Pulmonary artery endothelial cell (primary cell): Measurements from ENCODE around the gene KCNA1. TPM values are rescaled to one million over a fixed set of nuclear protein-coding genes. Genes with fewer than 3 reads are reported as not detected.

Experiments used
- DNase-seq: peaks from one replicate; pipeline ENCODE4 v3.0.0-alpha.2; 2011; ENCODE audit warnings: low read depth, low spot score
- total RNA-seq: library from RNA; depleted of rRNA; stranded (reverse); fragments of >200 nt; gene quantifications from 2 replicates; pipeline ENCODE4 v1.2.3, GENCODE V29; 2014

The KCNA1 gene
- total RNA-seq, 1 donor from 2014 or later = not detected

GRCh38 chr12:4910502-4911315 is 1.0 kb downstream of the KCNA1 start:
- DNase-seq = no peak

GRCh38 chr12:4911316-4911994 is 1.8 kb downstream of the KCNA1 start:
- DNase-seq = no peak

GRCh38 chr12:4914720-4915119 is 5.0 kb downstream of the KCNA1 start:
- DNase-seq = no peak

- no peak for DNase-seq
Measured at GRCh38 chr12:4915752-4916151, 6.0 kb downstream of the KCNA1 start.

- DNase-seq = no peak
Measured at GRCh38 chr12:4918950-4919660, 9.4 kb downstream of the KCNA1 start.

GRCh38 chr12:4932576-4932975 is 22.9 kb downstream of the KCNA1 start:
- no peak for DNase-seq

GRCh38 chr12:4933411-4933810 is 23.7 kb downstream of the KCNA1 start:
- no peak for DNase-seq

GRCh38 chr12:4934407-4935035 is 24.8 kb downstream of the KCNA1 start:
- no peak for DNase-seq

- no peak for DNase-seq
Measured at GRCh38 chr12:4938900-4939299, 29.2 kb downstream of the KCNA1 start.

- no peak for DNase-seq
Measured at GRCh38 chr12:4939418-4940023, 29.8 kb downstream of the KCNA1 start.

- no peak for DNase-seq
Measured at GRCh38 chr12:4943067-4943937, 33.6 kb downstream of the KCNA1 start.

GRCh38 chr12:4943938-4944284 is 34.2 kb downstream of the KCNA1 start:
- no peak for DNase-seq

- DNase-seq = no peak
Measured at GRCh38 chr12:4947253-4947652, 37.5 kb downstream of the KCNA1 start.

- DNase-seq = no peak
Measured at GRCh38 chr12:4951083-4951482, 41.4 kb downstream of the KCNA1 start.

GRCh38 chr12:4951601-4952000 is 41.9 kb downstream of the KCNA1 start:
- no peak for DNase-seq

- DNase-seq = no peak
Measured at GRCh38 chr12:4954621-4955354, 45.1 kb downstream of the KCNA1 start.

- DNase-seq = no peak
Measured at GRCh38 chr12:4956054-4956453, 46.3 kb downstream of the KCNA1 start.

- DNase-seq = no peak
Measured at GRCh38 chr12:4956968-4957367, 47.3 kb downstream of the KCNA1 start.

- no peak for DNase-seq
Measured at GRCh38 chr12:4957761-4958160, 48.1 kb downstream of the KCNA1 start.
